C4-2B (cell line): Measurements from ENCODE around the gene GRPEL2.

ENCODE experiments used
- H3K27ac ChIP-seq: fragments of 450-650 bp; 2 replicates; pipeline ENCODE4 v1.5.1; 2017
- ZFX ChIP-seq: fragments of 450-650 bp; IDR thresholded peaks from 2 replicates; pipeline ENCODE4 v1.6.1; 2017
- TF ChIP-seq, protein P1 (sequence below): fragments of 450-650 bp; conservative IDR thresholded peaks from 2 replicates; pipeline ENCODE4 v1.5.1; 2017; ENCODE audit warnings: mild to moderate bottlenecking

GRPEL2 gene

DNA sequence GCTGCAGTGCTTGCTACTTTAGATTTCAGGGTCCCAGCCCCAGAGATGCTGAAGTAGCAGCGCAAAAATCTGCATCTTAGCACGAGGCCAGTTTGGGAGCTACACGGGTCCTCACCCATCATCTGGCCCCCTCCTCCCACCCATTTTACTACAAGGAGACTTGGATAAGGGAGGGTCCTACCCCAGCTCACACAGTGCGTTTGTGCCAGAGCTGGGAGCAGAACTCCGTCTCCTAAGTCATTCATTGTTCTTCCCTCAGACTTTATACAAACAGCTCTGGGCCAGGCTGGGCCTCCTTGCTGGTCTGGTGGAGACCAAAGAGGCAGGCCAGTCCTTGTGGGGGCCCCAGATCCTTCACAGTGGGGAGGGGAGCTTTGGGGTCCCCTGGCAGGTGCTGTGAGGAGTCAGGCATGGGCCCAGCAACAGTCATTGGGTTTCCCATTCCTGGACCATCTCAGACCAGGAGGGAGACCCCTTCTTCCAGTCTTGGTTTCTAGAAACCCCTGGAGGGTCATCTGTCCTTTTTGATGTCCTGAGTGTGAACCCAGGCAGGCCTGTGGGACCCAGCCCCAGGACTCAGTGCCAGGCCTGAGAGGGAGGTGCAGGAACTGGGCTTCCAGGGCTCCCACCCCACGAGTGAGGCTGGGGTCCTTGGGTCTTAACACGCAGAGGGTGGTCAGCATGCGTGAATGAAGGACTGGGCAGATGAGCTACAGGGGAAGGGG, 36.1 kb downstream of the GRPEL2 start:
- no peak overlapping the region for H3K27ac ChIP-seq
- no peak for TF ChIP-seq ZFX
- TF ChIP-seq, protein P1, sequence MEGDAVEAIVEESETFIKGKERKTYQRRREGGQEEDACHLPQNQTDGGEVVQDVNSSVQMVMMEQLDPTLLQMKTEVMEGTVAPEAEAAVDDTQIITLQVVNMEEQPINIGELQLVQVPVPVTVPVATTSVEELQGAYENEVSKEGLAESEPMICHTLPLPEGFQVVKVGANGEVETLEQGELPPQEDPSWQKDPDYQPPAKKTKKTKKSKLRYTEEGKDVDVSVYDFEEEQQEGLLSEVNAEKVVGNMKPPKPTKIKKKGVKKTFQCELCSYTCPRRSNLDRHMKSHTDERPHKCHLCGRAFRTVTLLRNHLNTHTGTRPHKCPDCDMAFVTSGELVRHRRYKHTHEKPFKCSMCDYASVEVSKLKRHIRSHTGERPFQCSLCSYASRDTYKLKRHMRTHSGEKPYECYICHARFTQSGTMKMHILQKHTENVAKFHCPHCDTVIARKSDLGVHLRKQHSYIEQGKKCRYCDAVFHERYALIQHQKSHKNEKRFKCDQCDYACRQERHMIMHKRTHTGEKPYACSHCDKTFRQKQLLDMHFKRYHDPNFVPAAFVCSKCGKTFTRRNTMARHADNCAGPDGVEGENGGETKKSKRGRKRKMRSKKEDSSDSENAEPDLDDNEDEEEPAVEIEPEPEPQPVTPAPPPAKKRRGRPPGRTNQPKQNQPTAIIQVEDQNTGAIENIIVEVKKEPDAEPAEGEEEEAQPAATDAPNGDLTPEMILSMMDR, result no peak

- TF ChIP-seq, protein P1, result peak; percentile 96
- TF ChIP-seq ZFX, result no peak
Observed at GRCh38 chr5:149381986-149382338, 36.7 kb downstream of the GRPEL2 start.

GRCh38 chr5:149382517-149383220, 37.4 kb downstream of the GRPEL2 start:
- no peak overlapping the region for H3K27ac ChIP-seq
- no peak for TF ChIP-seq ZFX
- TF ChIP-seq, protein P1, result no peak

More at GRCh38 chr5:149381986-149382338, 36.7 kb downstream of the GRPEL2 start:
- H3K27ac ChIP-seq, result no peak overlapping the region

GRCh38 chr5:149383399-149383798, 38.1 kb downstream of the GRPEL2 start:
- no peak overlapping the region for H3K27ac ChIP-seq
- TF ChIP-seq, protein P1, result no peak
- TF ChIP-seq ZFX, result no peak

GRCh38 chr5:149386166-149386565, 40.9 kb downstream of the GRPEL2 start:
- no peak overlapping the region for H3K27ac ChIP-seq
- TF ChIP-seq ZFX, result no peak
- TF ChIP-seq, protein P1, result no peak

- no peak for TF ChIP-seq ZFX
- TF ChIP-seq, protein P1, result no peak
- H3K27ac ChIP-seq, result no peak overlapping the region
Observed at GRCh38 chr5:149387081-149387631, 41.9 kb downstream of the GRPEL2 start.

GRCh38 chr5:149387982-149388381, 42.7 kb downstream of the GRPEL2 start:
- H3K27ac ChIP-seq, result no peak overlapping the region
- TF ChIP-seq ZFX, result no peak
- TF ChIP-seq, protein P1, result no peak
